Measurements from ENCODE around the gene SERPINB6. TPM values are rescaled to one million over a fixed set of nuclear protein-coding genes. Genes with fewer than 3 reads are reported as not detected.
"Not testable (repeated sequence)": the region's sequence is repeated elsewhere in the genome, so short reads cannot be mapped to it uniquely, and the experiment has no call there.

Gene SERPINB6
- total RNA-seq, 3 donors from 2014 or later = 14.9 to 15.9 (median 15.3) TPM

- H3K4me3 Mint-ChIP-seq = peak overlapping the region; percentile 73
- peaks cover 4% of the 10 kb centered on the region for H3K9me3 Mint-ChIP-seq
- ATAC-seq (no peak), DNase-seq (no peak)
- H3K36me3 Mint-ChIP-seq (ENCODE audit: insufficient read depth) = peaks cover 4% of the 10 kb centered on the region
- peaks cover 52% of the 10 kb centered on the region for H3K4me1 Mint-ChIP-seq (ENCODE audit: low read depth)
- H3K27me3 Mint-ChIP-seq (ENCODE audit: low read depth) = no peaks in the 10 kb centered on the region
These were observed 33.8 kb downstream of the SERPINB6 start for GRCh38 chr6:2937627-2938003.

GRCh38 chr6:2935566-2936291, 35.6 kb downstream of the SERPINB6 start:
- Mint-ChIP-seq H3K36me3 (ENCODE audit: insufficient read depth) (peaks cover 3% of the 10 kb centered on the region), H3K27me3 (ENCODE audit: low read depth) (no peaks in the 10 kb centered on the region), H3K4me1 (ENCODE audit: low read depth) (peaks cover 46% of the 10 kb centered on the region), H3K4me3 (no peak overlapping the region), H3K9me3 (peaks cover 4% of the 10 kb centered on the region)
- ATAC-seq (no peak), DNase-seq (no peak)

- H3K4me1 Mint-ChIP-seq (ENCODE audit: low read depth) = peaks cover 36% of the 10 kb centered on the region
These were observed 37.3 kb downstream of the SERPINB6 start for GRCh38 chr6:2934057-2934456.

GRCh38 chr6:2932911-2933310, 38.5 kb downstream of the SERPINB6 start:
- H3K27me3 Mint-ChIP-seq (ENCODE audit: low read depth); H3K36me3 Mint-ChIP-seq (ENCODE audit: insufficient read depth); ATAC-seq; H3K9me3 Mint-ChIP-seq; H3K4me3 Mint-ChIP-seq; DNase-seq: not testable (repeated sequence)
- H3K4me1 Mint-ChIP-seq (ENCODE audit: low read depth) = peaks cover 28% of the 10 kb centered on the region

More at GRCh38 chr6:2934057-2934456, 37.3 kb downstream of the SERPINB6 start:
- Mint-ChIP-seq H3K27me3 (ENCODE audit: low read depth) (no peaks in the 10 kb centered on the region), H3K4me3 (no peak overlapping the region), H3K36me3 (ENCODE audit: insufficient read depth) (peaks cover 3% of the 10 kb centered on the region), H3K9me3 (peaks cover 4% of the 10 kb centered on the region)
- ATAC-seq (no peak), DNase-seq (no peak)

- peaks cover 3% of the 10 kb centered on the region for H3K9me3 Mint-ChIP-seq
- no peak overlapping the region for H3K4me3 Mint-ChIP-seq
- H3K27me3 Mint-ChIP-seq (ENCODE audit: low read depth) = no peaks in the 10 kb centered on the region
- peak; percentile 84 to 87 for ATAC-seq
- DNase-seq = peak; percentile 87
- peaks cover 2% of the 10 kb centered on the region for H3K36me3 Mint-ChIP-seq (ENCODE audit: insufficient read depth)
- H3K4me1 Mint-ChIP-seq (ENCODE audit: low read depth) = peaks cover 22% of the 10 kb centered on the region
These were observed 39.2 kb downstream of the SERPINB6 start for GRCh38 chr6:2931970-2932748.

GRCh38 chr6:2931055-2931454, 40.3 kb downstream of the SERPINB6 start:
- no peak overlapping the region for H3K4me3 Mint-ChIP-seq
- no peak for DNase-seq
- peaks cover 11% of the 10 kb centered on the region for H3K4me1 Mint-ChIP-seq (ENCODE audit: low read depth)
- H3K27me3 Mint-ChIP-seq (ENCODE audit: low read depth) = no peaks in the 10 kb centered on the region
- no peak for ATAC-seq
- H3K9me3 Mint-ChIP-seq = no peaks in the 10 kb centered on the region
- no peaks in the 10 kb centered on the region for H3K36me3 Mint-ChIP-seq (ENCODE audit: insufficient read depth)

GRCh38 chr6:2927931-2928330, 43.4 kb downstream of the SERPINB6 start:
- not testable (repeated sequence) for H3K36me3 Mint-ChIP-seq (ENCODE audit: insufficient read depth); ATAC-seq; H3K4me3 Mint-ChIP-seq; H3K9me3 Mint-ChIP-seq; DNase-seq; H3K27me3 Mint-ChIP-seq (ENCODE audit: low read depth)
- H3K4me1 Mint-ChIP-seq (ENCODE audit: low read depth) = peaks cover 10% of the 10 kb centered on the region

- not testable (repeated sequence) for DNase-seq; H3K36me3 Mint-ChIP-seq (ENCODE audit: insufficient read depth); H3K9me3 Mint-ChIP-seq
These were observed 45.3 kb downstream of the SERPINB6 start for GRCh38 chr6:2925842-2926747.

GRCh38 chr6:2921520-2922115, 49.7 kb downstream of the SERPINB6 start:
- Mint-ChIP-seq H3K36me3 (ENCODE audit: insufficient read depth) (peaks cover 2% of the 10 kb centered on the region), H3K9me3 (no peaks in the 10 kb centered on the region), H3K27me3 (ENCODE audit: low read depth) (peaks cover 3% of the 10 kb centered on the region), H3K4me1 (ENCODE audit: low read depth) (peaks cover 12% of the 10 kb centered on the region), H3K4me3 (no peak overlapping the region)
- ATAC-seq = no peak
- no peak for DNase-seq

More at GRCh38 chr6:2925842-2926747, 45.3 kb downstream of the SERPINB6 start:
- ATAC-seq; H3K4me3 Mint-ChIP-seq; H3K4me1 Mint-ChIP-seq (ENCODE audit: low read depth); H3K27me3 Mint-ChIP-seq (ENCODE audit: low read depth): not testable (repeated sequence)

- Mint-ChIP-seq H3K9me3 (no peaks in the 10 kb centered on the region), H3K36me3 (ENCODE audit: insufficient read depth) (peaks cover 2% of the 10 kb centered on the region), H3K27me3 (ENCODE audit: low read depth) (peaks cover 3% of the 10 kb centered on the region), H3K4me3 (no peak overlapping the region), H3K4me1 (ENCODE audit: low read depth) (peaks cover 16% of the 10 kb centered on the region)
- ATAC-seq (no peak), DNase-seq (no peak)
These were observed 50.7 kb downstream of the SERPINB6 start for GRCh38 chr6:2920671-2921112.

GRCh38 chr6:2919886-2920285, 51.5 kb downstream of the SERPINB6 start:
- Mint-ChIP-seq H3K4me3 (no peak overlapping the region), H3K9me3 (no peaks in the 10 kb centered on the region), H3K27me3 (ENCODE audit: low read depth) (peaks cover 3% of the 10 kb centered on the region), H3K36me3 (ENCODE audit: insufficient read depth) (peaks cover 2% of the 10 kb centered on the region), H3K4me1 (ENCODE audit: low read depth) (peaks cover 16% of the 10 kb centered on the region)
- ATAC-seq = no peak
- DNase-seq = no peak

GRCh38 chr6:2919401-2919800, 52.0 kb downstream of the SERPINB6 start:
- ATAC-seq = no peak
- no peak overlapping the region for H3K4me3 Mint-ChIP-seq

GRCh38 chr6:2918936-2919335, 52.4 kb downstream of the SERPINB6 start:
- H3K4me3 Mint-ChIP-seq = no peak overlapping the region
- DNase-seq = no peak

More at GRCh38 chr6:2919401-2919800, 52.0 kb downstream of the SERPINB6 start:
- Mint-ChIP-seq H3K4me1 (ENCODE audit: low read depth) (peaks cover 14% of the 10 kb centered on the region), H3K36me3 (ENCODE audit: insufficient read depth) (peaks cover 2% of the 10 kb centered on the region), H3K9me3 (no peaks in the 10 kb centered on the region), H3K27me3 (ENCODE audit: low read depth) (peaks cover 3% of the 10 kb centered on the region)
- no peak for DNase-seq

More at GRCh38 chr6:2918936-2919335, 52.4 kb downstream of the SERPINB6 start:
- peaks cover 2% of the 10 kb centered on the region for H3K36me3 Mint-ChIP-seq (ENCODE audit: insufficient read depth)
- peak; percentile 28 to 57 for ATAC-seq
- H3K9me3 Mint-ChIP-seq = no peaks in the 10 kb centered on the region
- H3K27me3 Mint-ChIP-seq (ENCODE audit: low read depth) = peaks cover 3% of the 10 kb centered on the region
- peaks cover 14% of the 10 kb centered on the region for H3K4me1 Mint-ChIP-seq (ENCODE audit: low read depth)
